ENCODE results near the gene DLX4. TPM values are rescaled to one million over a fixed set of nuclear protein-coding genes. Genes with fewer than 3 reads are reported as not detected.

Gene DLX4
- total RNA-seq, 1 donor from 2014 or later: 2.4 TPM

GRCh38 chr17:50020841-50021599 lies 52.0 kb downstream of the DLX4 start:
- Mint-ChIP-seq H3K9me3 (ENCODE audit: low read depth) (no peaks in the 10 kb centered on the region), H3K27ac (no peak overlapping the region), H3K36me3 (ENCODE audit: insufficient read depth) (no peaks in the 10 kb centered on the region), H3K4me1 (ENCODE audit: low read depth) (no peaks in the 10 kb centered on the region), H3K27me3 (peaks cover 11% of the 10 kb centered on the region), H3K4me3 (ENCODE audit: low read depth) (no peak overlapping the region)
- no peak for TF ChIP-seq CTCF (IDR thresholded peaks at IDR 0.05; ENCODE audit: unreplicated experiment)
- DNase-seq (ENCODE audit: low spot score, unreplicated experiment): no peak

GRCh38 chr17:50021681-50022370 lies 52.8 kb downstream of the DLX4 start:
- H3K4me1 Mint-ChIP-seq (ENCODE audit: low read depth): no peaks in the 10 kb centered on the region
- H3K4me3 Mint-ChIP-seq (ENCODE audit: low read depth): no peak overlapping the region
- H3K27me3 Mint-ChIP-seq: peaks cover 11% of the 10 kb centered on the region
- no peak overlapping the region for H3K27ac Mint-ChIP-seq
- TF ChIP-seq CTCF (IDR thresholded peaks at IDR 0.05; ENCODE audit: unreplicated experiment): no peak
- no peaks in the 10 kb centered on the region for H3K36me3 Mint-ChIP-seq (ENCODE audit: insufficient read depth)
- no peaks in the 10 kb centered on the region for H3K9me3 Mint-ChIP-seq (ENCODE audit: low read depth)
- no peak for DNase-seq (ENCODE audit: low spot score, unreplicated experiment)

DNA sequence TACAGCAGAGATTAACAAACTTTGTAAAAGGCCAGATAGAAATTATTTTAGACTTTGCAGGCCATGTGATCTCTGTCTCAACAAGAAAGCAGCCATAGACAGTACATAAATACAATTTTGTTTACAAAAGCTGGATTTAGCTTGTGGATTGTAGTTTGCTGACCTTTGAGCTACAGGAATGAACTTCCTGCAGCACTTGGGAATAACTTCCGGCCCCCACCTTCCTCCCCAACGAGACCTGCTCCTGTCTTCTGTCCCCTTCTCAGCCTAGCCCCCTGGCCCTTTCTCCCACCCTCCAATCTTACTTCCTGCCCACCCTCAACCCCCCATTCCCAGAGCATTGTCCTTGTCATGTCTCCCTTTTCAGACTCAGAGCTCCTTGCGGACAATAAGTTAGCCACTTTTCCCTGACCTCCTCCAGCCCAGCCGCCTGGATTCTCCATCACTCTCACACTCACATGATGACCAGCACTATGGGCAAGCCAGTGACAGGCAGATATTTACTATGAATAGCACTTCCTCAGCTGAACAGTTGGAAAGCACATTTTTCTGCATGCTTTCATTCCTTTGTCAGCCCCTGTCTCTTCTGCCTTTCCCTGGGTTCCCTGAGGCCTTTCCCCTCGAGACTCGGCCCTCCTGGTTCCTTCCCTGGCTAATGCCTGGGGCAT lies 53.6 kb downstream of the DLX4 start:
- no peak for TF ChIP-seq CTCF (IDR thresholded peaks at IDR 0.05; ENCODE audit: unreplicated experiment)
- no peaks in the 10 kb centered on the region for H3K9me3 Mint-ChIP-seq (ENCODE audit: low read depth)
- no peak for DNase-seq (ENCODE audit: low spot score, unreplicated experiment)
- H3K4me3 Mint-ChIP-seq (ENCODE audit: low read depth): no peak overlapping the region
- peaks cover 14% of the 10 kb centered on the region for H3K27me3 Mint-ChIP-seq
- no peaks in the 10 kb centered on the region for H3K4me1 Mint-ChIP-seq (ENCODE audit: low read depth)
- H3K27ac Mint-ChIP-seq: no peak overlapping the region
- H3K36me3 Mint-ChIP-seq (ENCODE audit: insufficient read depth): no peaks in the 10 kb centered on the region

GRCh38 chr17:50023520-50023919 lies 54.5 kb downstream of the DLX4 start:
- TF ChIP-seq CTCF (IDR thresholded peaks at IDR 0.05; ENCODE audit: unreplicated experiment): no peak
- no peak for DNase-seq (ENCODE audit: low spot score, unreplicated experiment)
- no peaks in the 10 kb centered on the region for H3K9me3 Mint-ChIP-seq (ENCODE audit: low read depth)
- no peak overlapping the region for H3K4me3 Mint-ChIP-seq (ENCODE audit: low read depth)
- H3K36me3 Mint-ChIP-seq (ENCODE audit: insufficient read depth): no peaks in the 10 kb centered on the region
- peaks cover 22% of the 10 kb centered on the region for H3K27me3 Mint-ChIP-seq
- H3K4me1 Mint-ChIP-seq (ENCODE audit: low read depth): no peaks in the 10 kb centered on the region
- no peak overlapping the region for H3K27ac Mint-ChIP-seq

Other genes starting within 250 kb of the DLX4 start
- 19.1 and 20.2 TPM in 2 replicates for gene FAM117A, start 205.1 kb upstream of the DLX4 start, total RNA-seq
- 67.9 and 72.0 TPM in 2 replicates for gene KAT7, start 180.5 kb upstream of the DLX4 start, total RNA-seq
- gene TAC4, start 121.1 kb upstream of the DLX4 start, total RNA-seq: not detected in 2 replicates
- gene DLX3, start 26.0 kb downstream of the DLX4 start, total RNA-seq: 1.5 and 1.8 TPM in 2 replicates
- gene ITGA3, start 86.9 kb downstream of the DLX4 start, total RNA-seq: 17.6 and 19.5 TPM in 2 replicates
- 35.7 and 37.1 TPM in 2 replicates for gene PDK2, start 126.2 kb downstream of the DLX4 start, total RNA-seq
- gene SAMD14, start 161.0 kb downstream of the DLX4 start, total RNA-seq: 6.0 and 7.7 TPM in 2 replicates
- gene PPP1R9B, start 181.5 kb downstream of the DLX4 start, total RNA-seq: 34.3 and 35.7 TPM in 2 replicates
- gene SGCA, start 196.8 kb downstream of the DLX4 start, total RNA-seq: not detected in 2 replicates
- 26.7 and 38.4 TPM in 2 replicates for gene COL1A1, start 232.4 kb downstream of the DLX4 start, total RNA-seq

Data from progenitor cell of endocrine pancreas (in vitro differentiated cells).